Uterus (tissue), 4 donors: ENCODE results near the gene KRTAP9-9. TPM values are rescaled to one million over a fixed set of nuclear protein-coding genes. Genes with fewer than 3 reads are reported as not detected.

Experiments
- DNase-seq, 2 donors: peaks; one replicate each; pipeline ENCODE4 v3.0.0-alpha.2; 2019 to 2020
- H3K27ac ChIP-seq, 2 donors: fragments of 200-600 bp; sonication (generic); 1 replicate in 1 of 2; 2 replicates in 1 of 2; pipeline ENCODE4 v1.5.1; 2016 to 2018
- H3K27me3 ChIP-seq, 2 donors: fragments of 200-600 bp; sonication (generic); one replicate each; pipeline ENCODE4 v1.5.1; 2018 to 2019; ENCODE audit warnings: control low read depth in 1 of 2
- H3K36me3 ChIP-seq, 2 donors: fragments of 200-600 bp; sonication (generic); one replicate each; pipeline ENCODE4 v1.5.1; 2019; ENCODE audit warnings: control low read depth in 1 of 2
- H3K4me1 ChIP-seq, 2 donors: fragments of 200-600 bp; sonication (generic); one replicate each; pipeline ENCODE4 v1.5.1; 2018 to 2019; ENCODE audit warnings: control low read depth in 1 of 2
- H3K4me3 ChIP-seq, 2 donors: fragments of 200-600 bp; sonication (generic); 1 replicate in 1 of 2; 2 replicates in 1 of 2; pipeline ENCODE4 v1.5.1; 2018 to 2019; ENCODE audit warnings: mild to moderate bottlenecking in 1 of 2
- H3K9me3 ChIP-seq, 2 donors: fragments of 200-600 bp; sonication (generic); one replicate each; pipeline ENCODE4 v1.5.1; 2019; ENCODE audit warnings: control low read depth in 1 of 2
- CTCF ChIP-seq, 4 experiments: fragments of 200-600 bp in 2 of 4; fragments of 450-650 bp in 2 of 4; sonication (generic) in 2 of 4; IDR thresholded peaks; one replicate each; pipeline ENCODE4 v1.5.1; 2016 to 2019; ENCODE audit warnings: antibody characterized with exemption in 4 of 4, mild to moderate bottlenecking in 2 of 4, moderate library complexity in 1 of 4
- POLR2A ChIP-seq, 2 donors: fragments of 450-650 bp; IDR thresholded peaks; one replicate each; pipeline ENCODE4 v1.6.1; 2016; ENCODE audit warnings: antibody characterized with exemption in 2 of 2, mild to moderate bottlenecking in 1 of 2, moderate library complexity in 1 of 2
- intact Hi-C: fragments of 100-400 bp; cut with DNase I; formaldehyde crosslinking; loops from one replicate; pipeline ENCODE4 v1.15.1; 2023; ENCODE audit warnings: low total_unique reads
- total RNA-seq, 4 donors: library from RNA; depleted of rRNA in 3 of 4; stranded (reverse); fragments of >200 nt in 3 of 4; gene quantifications; one replicate each; pipeline versions ENCODE4 v1.1.0 to v1.2.4, GENCODE V29; 2014 to 2023
- donor health status: DM: yes; HTN: yes; CAD: no.

The KRTAP9-9 gene
- total RNA-seq, 4 donors from 2014 or later: not detected

- intact Hi-C loops: no loop called here
- Histone ChIP-seq H3K36me3 (no peaks in the 10 kb centered on the region), H3K9me3 (no peaks in the 10 kb centered on the region)
These were observed 3.9 kb upstream of the KRTAP9-9 start for GRCh38 chr17:41251261-41251660.

GRCh38 chr17:41254861-41255260, 323 bp upstream of the KRTAP9-9 start:
- Histone ChIP-seq H3K27ac (no peak overlapping the region), H3K9me3 (no peaks in the 10 kb centered on the region), H3K4me3 (no peak overlapping the region), H3K36me3 (no peaks in the 10 kb centered on the region), H3K4me1 (no peaks in the 10 kb centered on the region), H3K27me3 (no peaks in the 10 kb centered on the region)
- no peak for TF ChIP-seq CTCF (IDR thresholded peaks at IDR 0.05)
- intact Hi-C loops: no loop called here
- DNase-seq: no peak

More at GRCh38 chr17:41251261-41251660, 3.9 kb upstream of the KRTAP9-9 start:
- TF ChIP-seq POLR2A (IDR thresholded peaks at IDR 0.05) (no peak), CTCF (IDR thresholded peaks at IDR 0.05) (no peak)
- no peak for DNase-seq
- H3K27ac ChIP-seq: no peak overlapping the region
- H3K27me3 ChIP-seq: no peaks in the 10 kb centered on the region
- no peaks in the 10 kb centered on the region for H3K4me1 ChIP-seq
- no peak overlapping the region for H3K4me3 ChIP-seq

GRCh38 chr17:41256291-41256685, 1.1 kb downstream of the KRTAP9-9 start:
- intact Hi-C loops: no loop called here

GRCh38 chr17:41258406-41258805, 3.2 kb downstream of the KRTAP9-9 start:
- H3K9me3 ChIP-seq: no peaks in the 10 kb centered on the region
- no peak overlapping the region for H3K4me3 ChIP-seq
- H3K27me3 ChIP-seq: no peaks in the 10 kb centered on the region
- no peaks in the 10 kb centered on the region for H3K36me3 ChIP-seq
- intact Hi-C loops: no loop called here
- no peak overlapping the region for H3K27ac ChIP-seq
- DNase-seq: no peak
- TF ChIP-seq CTCF (IDR thresholded peaks at IDR 0.05) (no peak), POLR2A (IDR thresholded peaks at IDR 0.05) (no peak)
- no peaks in the 10 kb centered on the region for H3K4me1 ChIP-seq

More at GRCh38 chr17:41256291-41256685, 1.1 kb downstream of the KRTAP9-9 start:
- TF ChIP-seq POLR2A (IDR thresholded peaks at IDR 0.05): no peak
- no peak for TF ChIP-seq CTCF (IDR thresholded peaks at IDR 0.05)
- no peak overlapping the region for H3K27ac ChIP-seq
- no peaks in the 10 kb centered on the region for H3K9me3 ChIP-seq
- H3K4me3 ChIP-seq: no peak overlapping the region
- no peaks in the 10 kb centered on the region for H3K4me1 ChIP-seq
- H3K36me3 ChIP-seq: no peaks in the 10 kb centered on the region
- H3K27me3 ChIP-seq: no peaks in the 10 kb centered on the region
- DNase-seq: no peak

GRCh38 chr17:41263212-41263611, 8.0 kb downstream of the KRTAP9-9 start:
- H3K27ac ChIP-seq: no peak overlapping the region
- no peak for DNase-seq
- H3K36me3 ChIP-seq: no peaks in the 10 kb centered on the region
- H3K4me3 ChIP-seq: no peak overlapping the region
- no peaks in the 10 kb centered on the region for H3K4me1 ChIP-seq
- no peaks in the 10 kb centered on the region for H3K9me3 ChIP-seq
- TF ChIP-seq POLR2A (IDR thresholded peaks at IDR 0.05): no peak
- TF ChIP-seq CTCF (IDR thresholded peaks at IDR 0.05): no peak
- intact Hi-C loops: no loop called here
- H3K27me3 ChIP-seq: no peaks in the 10 kb centered on the region
